Measurements from ENCODE around the gene SEBOX.

DNA sequence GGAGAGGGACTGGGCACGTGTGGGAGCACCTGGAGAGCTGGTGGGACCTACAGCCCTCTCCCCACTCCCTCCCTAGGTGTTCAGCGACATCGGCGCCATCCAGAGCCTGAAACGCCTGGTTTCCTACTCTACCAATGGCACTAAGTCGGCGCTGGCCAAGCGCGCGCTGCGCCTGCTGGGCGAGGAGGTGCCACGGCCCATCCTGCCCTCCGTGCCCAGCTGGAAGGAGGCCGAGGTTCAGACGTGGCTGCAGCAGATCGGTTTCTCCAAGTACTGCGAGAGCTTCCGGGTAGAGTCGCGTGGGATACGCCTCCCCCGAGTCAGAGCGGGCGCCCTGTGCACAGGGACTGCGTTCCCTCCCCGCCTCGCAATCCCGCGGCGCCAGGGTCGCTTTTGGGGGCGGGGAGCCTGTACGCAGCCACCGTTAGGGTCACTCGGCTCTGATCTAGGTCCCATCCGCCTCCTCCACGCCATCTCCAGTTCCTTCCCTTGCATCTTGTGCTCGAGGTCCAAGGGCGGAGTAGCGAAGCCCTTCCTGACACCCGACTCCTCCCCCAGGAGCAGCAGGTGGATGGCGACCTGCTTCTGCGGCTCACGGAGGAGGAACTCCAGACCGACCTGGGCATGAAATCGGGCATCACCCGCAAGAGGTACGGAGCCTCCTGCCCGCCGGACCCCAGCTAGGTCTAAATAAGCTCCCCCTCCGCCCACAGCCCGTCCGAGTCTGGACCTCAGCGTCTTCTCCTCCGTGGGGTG lies 19.5 kb upstream of the SEBOX start:
- TF ChIP-seq, protein P1, sequence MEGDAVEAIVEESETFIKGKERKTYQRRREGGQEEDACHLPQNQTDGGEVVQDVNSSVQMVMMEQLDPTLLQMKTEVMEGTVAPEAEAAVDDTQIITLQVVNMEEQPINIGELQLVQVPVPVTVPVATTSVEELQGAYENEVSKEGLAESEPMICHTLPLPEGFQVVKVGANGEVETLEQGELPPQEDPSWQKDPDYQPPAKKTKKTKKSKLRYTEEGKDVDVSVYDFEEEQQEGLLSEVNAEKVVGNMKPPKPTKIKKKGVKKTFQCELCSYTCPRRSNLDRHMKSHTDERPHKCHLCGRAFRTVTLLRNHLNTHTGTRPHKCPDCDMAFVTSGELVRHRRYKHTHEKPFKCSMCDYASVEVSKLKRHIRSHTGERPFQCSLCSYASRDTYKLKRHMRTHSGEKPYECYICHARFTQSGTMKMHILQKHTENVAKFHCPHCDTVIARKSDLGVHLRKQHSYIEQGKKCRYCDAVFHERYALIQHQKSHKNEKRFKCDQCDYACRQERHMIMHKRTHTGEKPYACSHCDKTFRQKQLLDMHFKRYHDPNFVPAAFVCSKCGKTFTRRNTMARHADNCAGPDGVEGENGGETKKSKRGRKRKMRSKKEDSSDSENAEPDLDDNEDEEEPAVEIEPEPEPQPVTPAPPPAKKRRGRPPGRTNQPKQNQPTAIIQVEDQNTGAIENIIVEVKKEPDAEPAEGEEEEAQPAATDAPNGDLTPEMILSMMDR (IDR thresholded peaks at IDR 0.05) = no peak
- TF ChIP-seq CEBPB (IDR thresholded peaks at IDR 0.05) (no peak), POLR2A (IDR thresholded peaks at IDR 0.05; ENCODE audit: low read length) (no peak), RFX5 (IDR thresholded peaks at IDR 0.05) (no peak), CHD2 (IDR thresholded peaks at IDR 0.05; ENCODE audit: low read length, partially characterized antibody) (no peak), ZFP36 (IDR thresholded peaks at IDR 0.05; ENCODE audit: borderline replicate concordance, partially characterized antibody) (no peak), BCL3 (IDR thresholded peaks at IDR 0.05) (no peak), RNF2 (IDR thresholded peaks at IDR 0.05; ENCODE audit: borderline replicate concordance, low read depth) (no peak), HDAC2 (IDR thresholded peaks at IDR 0.05) (no peak)

Measured in A549 (cell line).